Posterior cingulate gyrus (tissue), 11 donors: ENCODE measurements around the gene SYAP1.
"Not testable (repeated sequence)": the region's sequence is repeated elsewhere in the genome, so short reads cannot be mapped to it uniquely, and the experiment has no call there.

Experiments
- DNase-seq, 10 donors: peaks; one replicate each; pipeline versions ENCODE4 v3.0.0 to v3.0.0-alpha.2; 2020 to 2021; ENCODE audit warnings: mixed read lengths in 3 of 10
- intact Hi-C: fragments of 100-400 bp; cut with DNase I; formaldehyde crosslinking; loops from one replicate; pipeline ENCODE4 v1.15.1; 2023

The SYAP1 gene

GRCh38 chrX:16772460-16772859, 53.0 kb downstream of the SYAP1 start:
- DNase-seq, result no peak
- intact Hi-C loops, result no loop called here

- DNase-seq, result no peak
- intact Hi-C loops, result no loop called here
These were observed 55.3 kb downstream of the SYAP1 start for GRCh38 chrX:16774746-16775145.

GRCh38 chrX:16778545-16778944, 59.1 kb downstream of the SYAP1 start:
- no peak for DNase-seq
- intact Hi-C loops, result no loop called here

- intact Hi-C loops, result no loop called here
- no peak for DNase-seq
These were observed 59.6 kb downstream of the SYAP1 start for GRCh38 chrX:16778993-16779392.

GRCh38 chrX:16779815-16780214, 60.4 kb downstream of the SYAP1 start:
- intact Hi-C loops, result loop anchor here (10.0 kb wide), 1 partner anchor 1105 kb away; no protein-coding TSS in a partner anchor
- DNase-seq, result not testable (repeated sequence)

- intact Hi-C loops, result loop anchor here (10.0 kb wide), 1 partner anchor 1109 kb away; no protein-coding TSS in a partner anchor
- DNase-seq, result no peak
These were observed 64.0 kb downstream of the SYAP1 start for GRCh38 chrX:16783452-16783851.

GRCh38 chrX:16784440-16784839, 65.0 kb downstream of the SYAP1 start:
- intact Hi-C loops, result loop anchor here (10.0 kb wide), 1 partner anchor 1110 kb away; no protein-coding TSS in a partner anchor
- not testable (repeated sequence) for DNase-seq

GRCh38 chrX:16785247-16786138, 66.1 kb downstream of the SYAP1 start:
- DNase-seq, result peak in 2 of 10 donors; percentile 30 to 73
- intact Hi-C loops, result loop anchor here (1.0 to 10.0 kb wide), 2 partner anchors 66 to 1111 kb away; partner anchors contain the start of gene SYAP1

GRCh38 chrX:16786139-16786790, 66.9 kb downstream of the SYAP1 start, which contains the start of gene TXLNG:
TXLNG (plus strand) TSS chrX:16786466; CDS start chrX:16786488, 22 bp downstream.
- intact Hi-C loops, result loop anchor here (1.0 to 10.0 kb wide), 2 partner anchors 67 to 1111 kb away; partner anchors contain the start of gene SYAP1
- peak; percentile 94 to 100 (median 100) for DNase-seq

- peak in 6 of 10 donors; percentile 1 to 84 (median 44) for DNase-seq
- intact Hi-C loops, result loop anchor here (1.0 to 10.0 kb wide), 2 partner anchors 68 to 1112 kb away; partner anchors contain the start of gene SYAP1
These were observed 67.7 kb downstream of the SYAP1 start for GRCh38 chrX:16786791-16787735.

- intact Hi-C loops, result loop anchor here (10.0 kb wide), 1 partner anchor 1114 kb away; no protein-coding TSS in a partner anchor
- no peak for DNase-seq
These were observed 69.1 kb downstream of the SYAP1 start for GRCh38 chrX:16788477-16788876.

- intact Hi-C loops, result no loop called here
- DNase-seq, result no peak
These were observed 76.9 kb downstream of the SYAP1 start for GRCh38 chrX:16796298-16796697.

- intact Hi-C loops, result no loop called here
- peak in 3 of 10 donors; percentile 3 to 19 (median 9) for DNase-seq
These were observed 77.9 kb downstream of the SYAP1 start for GRCh38 chrX:16797358-16797757.

- DNase-seq, result no peak
- intact Hi-C loops, result no loop called here
These were observed 78.4 kb downstream of the SYAP1 start for GRCh38 chrX:16797841-16798240.

- intact Hi-C loops, result no loop called here
- no peak for DNase-seq
These were observed 85.6 kb downstream of the SYAP1 start for GRCh38 chrX:16804923-16805464.

GRCh38 chrX:16807548-16807947, 88.1 kb downstream of the SYAP1 start:
- no peak for DNase-seq
- intact Hi-C loops, result no loop called here

- DNase-seq, result no peak
- intact Hi-C loops, result no loop called here
These were observed 88.6 kb downstream of the SYAP1 start for GRCh38 chrX:16807976-16808542.

- intact Hi-C loops, result no loop called here
- DNase-seq, result no peak
These were observed 95.2 kb downstream of the SYAP1 start for GRCh38 chrX:16814597-16814996.
